GM12874 (cell line): ENCODE results near the gene PRDM4.

Source experiments
- TF ChIP-seq, protein P1 (sequence below): IDR thresholded peaks from 2 replicates; pipeline ENCODE4 v1.5.1; 2011; ENCODE audit warnings: low read depth, mild to moderate bottlenecking, control low read depth, low read length, moderate library complexity; ENCODE audit not compliant: insufficient read depth

The PRDM4 gene

DNA sequence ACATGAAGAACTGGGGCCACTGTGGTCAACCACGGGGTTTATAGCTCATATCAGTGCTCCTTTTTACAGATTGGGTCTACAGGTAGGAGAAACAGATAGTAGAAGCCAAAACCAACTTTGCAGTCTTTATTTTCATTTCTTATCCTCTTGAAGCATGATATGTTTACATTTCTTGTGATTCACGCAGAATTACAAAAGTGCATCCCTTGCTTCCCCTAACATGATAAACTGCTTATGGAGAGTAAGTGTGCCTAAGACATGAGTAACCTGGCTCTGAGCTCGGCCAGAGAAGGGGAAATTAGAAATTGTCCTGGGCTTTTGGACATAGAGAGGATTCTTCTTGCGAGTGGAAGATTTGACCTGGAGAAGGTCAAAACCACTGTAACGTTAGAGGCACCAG is 56.9 kb downstream of the PRDM4 start:
- TF ChIP-seq, protein P1, sequence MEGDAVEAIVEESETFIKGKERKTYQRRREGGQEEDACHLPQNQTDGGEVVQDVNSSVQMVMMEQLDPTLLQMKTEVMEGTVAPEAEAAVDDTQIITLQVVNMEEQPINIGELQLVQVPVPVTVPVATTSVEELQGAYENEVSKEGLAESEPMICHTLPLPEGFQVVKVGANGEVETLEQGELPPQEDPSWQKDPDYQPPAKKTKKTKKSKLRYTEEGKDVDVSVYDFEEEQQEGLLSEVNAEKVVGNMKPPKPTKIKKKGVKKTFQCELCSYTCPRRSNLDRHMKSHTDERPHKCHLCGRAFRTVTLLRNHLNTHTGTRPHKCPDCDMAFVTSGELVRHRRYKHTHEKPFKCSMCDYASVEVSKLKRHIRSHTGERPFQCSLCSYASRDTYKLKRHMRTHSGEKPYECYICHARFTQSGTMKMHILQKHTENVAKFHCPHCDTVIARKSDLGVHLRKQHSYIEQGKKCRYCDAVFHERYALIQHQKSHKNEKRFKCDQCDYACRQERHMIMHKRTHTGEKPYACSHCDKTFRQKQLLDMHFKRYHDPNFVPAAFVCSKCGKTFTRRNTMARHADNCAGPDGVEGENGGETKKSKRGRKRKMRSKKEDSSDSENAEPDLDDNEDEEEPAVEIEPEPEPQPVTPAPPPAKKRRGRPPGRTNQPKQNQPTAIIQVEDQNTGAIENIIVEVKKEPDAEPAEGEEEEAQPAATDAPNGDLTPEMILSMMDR, result no peak

DNA sequence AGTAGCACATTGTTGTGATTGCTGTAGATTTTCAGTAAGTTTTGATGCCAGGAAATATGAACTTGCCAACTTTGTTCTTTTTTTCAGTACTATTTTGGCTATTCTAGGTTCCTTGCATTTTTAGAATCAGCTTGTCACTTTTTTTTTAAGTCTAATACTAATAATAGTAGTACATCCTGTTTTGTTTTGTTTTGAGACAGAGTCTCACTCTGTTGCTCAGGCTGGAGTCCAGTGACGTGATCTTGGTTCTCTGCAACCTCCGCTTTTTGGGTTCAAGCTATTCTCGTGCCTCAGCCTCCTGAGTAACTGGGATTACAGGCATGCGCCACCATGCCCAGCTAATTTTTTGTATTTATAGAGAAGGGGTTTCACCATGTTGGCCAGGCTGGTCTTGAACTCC is 58.8 kb downstream of the PRDM4 start:
- TF ChIP-seq, protein P1, result no peak

DNA sequence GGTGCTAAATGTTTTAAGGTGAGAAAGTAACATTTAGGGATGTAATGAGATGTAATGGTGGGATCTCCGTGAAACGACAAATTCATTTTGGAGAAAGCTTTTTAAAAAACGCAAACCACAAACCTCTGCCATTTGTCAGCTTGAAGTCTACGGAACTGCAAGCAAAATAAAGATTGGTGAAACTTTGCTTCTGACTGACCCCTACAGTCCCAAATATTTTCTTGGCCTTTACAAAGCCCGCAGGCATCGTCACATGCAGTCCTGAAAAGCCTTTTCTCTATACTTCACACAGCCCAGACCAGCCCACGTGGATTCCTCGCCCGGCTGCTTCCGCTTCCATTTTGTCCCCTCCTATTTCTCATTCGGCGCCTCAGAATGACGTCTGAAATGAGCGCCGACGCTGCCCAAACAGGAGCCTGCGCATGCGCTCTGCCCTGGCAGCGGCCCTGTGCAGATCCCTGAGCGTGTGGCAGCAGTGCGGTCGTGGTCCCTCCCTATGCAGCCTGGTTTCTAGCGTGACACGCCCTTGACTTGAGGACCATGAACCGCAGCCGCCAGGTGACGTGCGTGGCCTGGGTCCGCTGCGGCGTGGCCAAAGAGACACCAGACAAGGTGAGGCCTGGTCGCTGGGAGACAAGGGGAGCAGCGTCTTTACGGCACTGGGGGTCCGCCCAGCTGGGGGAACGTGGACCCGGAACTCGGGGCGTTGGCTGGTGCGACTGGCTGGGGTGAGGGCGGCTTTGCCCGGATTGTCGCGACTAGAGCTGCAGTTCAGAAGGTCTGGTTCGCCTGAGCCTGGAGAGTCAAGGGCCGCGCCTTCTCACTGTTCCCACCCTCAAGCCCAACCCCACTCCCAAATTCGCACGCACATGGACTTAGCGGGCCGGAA is 75.3 kb downstream of the PRDM4 start, which contains the start of gene PWP1:
Gene PWP1 (plus strand): TSS at position 440 of the 889 bp plus-strand sequence. CDS start 101 bp downstream, at position 541.
- TF ChIP-seq, protein P1, result no peak

DNA sequence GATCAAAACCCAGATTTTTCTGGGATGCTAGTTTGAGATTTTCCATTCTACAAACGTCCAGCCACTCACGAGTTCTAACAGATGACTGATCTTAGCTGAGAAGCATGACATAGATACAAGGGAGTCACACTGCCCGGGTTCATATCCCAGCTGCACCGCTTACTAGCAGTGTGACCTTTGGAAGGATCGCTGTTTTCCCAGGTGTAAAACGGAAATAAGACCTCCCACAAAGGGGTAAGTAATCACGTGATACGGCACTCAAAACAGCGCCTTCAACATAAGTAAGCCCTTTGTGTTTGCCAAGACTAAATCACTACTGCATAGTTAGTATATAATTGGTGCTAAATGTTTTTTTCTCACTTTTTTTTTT is 76.0 kb downstream of the PRDM4 start:
- TF ChIP-seq, protein P1, result no peak

DNA sequence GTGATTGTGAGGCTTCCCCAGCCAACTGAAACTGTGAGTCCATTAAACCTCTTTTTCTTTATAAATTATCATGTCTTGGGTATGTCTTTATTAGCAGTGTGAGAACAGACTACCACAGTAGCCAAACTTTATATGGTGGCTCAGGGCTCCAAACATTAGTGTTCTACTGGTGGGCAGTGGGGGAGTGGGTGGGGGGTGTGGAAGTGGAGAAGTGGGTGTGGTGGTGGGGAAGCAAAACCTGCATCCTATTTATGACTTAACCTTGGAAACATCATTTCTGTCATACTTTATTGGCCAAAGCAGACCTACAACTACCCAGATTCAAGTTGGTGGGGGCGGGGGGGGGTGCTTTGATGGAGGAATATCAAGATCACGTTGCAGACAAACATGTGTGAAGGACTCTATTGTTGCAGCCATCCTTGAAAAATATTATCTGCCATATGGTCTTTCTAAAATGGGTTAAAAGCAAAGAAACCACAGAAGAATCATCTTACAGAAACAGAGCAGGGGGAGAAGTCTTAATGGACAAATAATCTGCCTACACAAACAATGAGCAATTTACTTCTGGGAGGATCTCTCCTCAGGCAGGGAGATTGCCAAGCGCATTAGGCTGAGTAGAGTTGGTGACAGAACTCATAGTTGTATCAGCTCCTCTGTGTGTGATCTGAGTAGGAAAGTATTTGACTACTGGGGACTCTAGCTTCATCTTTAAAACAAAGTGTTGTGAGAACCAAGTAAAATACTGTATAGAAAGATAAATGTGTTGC is 76.7 kb downstream of the PRDM4 start:
- TF ChIP-seq, protein P1, result no peak
